Keratinocyte (primary cell): ENCODE results near the gene OTX1. TPM values are rescaled to one million over a fixed set of nuclear protein-coding genes. Genes with fewer than 3 reads are reported as not detected.

Experiments
- DNase-seq: peaks from one replicate; pipeline ENCODE4 v3.0.0-alpha.2; 2011; ENCODE audit warnings: low read depth, missing footprints, low spot score
- FAIRE-seq: peaks from 2 replicates; lab custom pipeline; 2011; peaks lifted over from hg19 to GRCh38; lab: Jason Lieb, UNC
- H2AFZ ChIP-seq: 2 replicates; pipeline ENCODE4 v1.6.0; 2012; ENCODE audit warnings: low read length, control low read depth, inconsistent platforms; ENCODE audit not compliant: control insufficient read depth
- H3K27ac ChIP-seq: 2 replicates; pipeline ENCODE4 v1.5.1; 2011; ENCODE audit warnings: low read length; ENCODE audit not compliant: control insufficient read depth, insufficient read depth
- H3K27me3 ChIP-seq: 3 replicates; pipeline ENCODE4 v1.6.0; 2011; ENCODE audit warnings: low read length; ENCODE audit not compliant: control insufficient read depth, insufficient read depth; ENCODE audit errors: extremely low read depth
- H3K36me3 ChIP-seq, 2 experiments: 2 replicates in 1 of 2; 3 replicates in 1 of 2; pipeline ENCODE4 v1.5.1; 2011; ENCODE audit warnings: low read length in 2 of 2, mild to moderate bottlenecking in 1 of 2; ENCODE audit not compliant: control insufficient read depth in 2 of 2, insufficient read depth in 2 of 2; ENCODE audit errors: extremely low read depth in 1 of 2
- H3K4me1 ChIP-seq: 3 replicates; pipeline ENCODE4 v1.5.1; 2011; ENCODE audit warnings: low read length; ENCODE audit not compliant: control insufficient read depth, insufficient read depth; ENCODE audit errors: extremely low read depth
- H3K4me2 ChIP-seq: 3 replicates; pipeline ENCODE4 v1.6.0; 2011; ENCODE audit warnings: low read depth, low read length; ENCODE audit not compliant: control insufficient read depth, insufficient read depth; ENCODE audit errors: extremely low read depth
- H3K4me3 ChIP-seq, 3 experiments: fragments of 200-600 bp in 1 of 3; sonication (generic) in 1 of 3; 2 replicates in 2 of 3; 3 replicates in 1 of 3; pipeline ENCODE4 v1.5.1; 2011 to 2016; ENCODE audit warnings: low read length in 3 of 3, mild to moderate bottlenecking in 3 of 3, control low read depth in 2 of 3, inconsistent platforms in 1 of 3, low read depth in 1 of 3, mixed read lengths in 1 of 3, mixed run types in 1 of 3, moderate library complexity in 1 of 3; ENCODE audit not compliant: control insufficient read depth in 2 of 3, insufficient read depth in 2 of 3; ENCODE audit errors: extremely low read depth in 1 of 3
- H3K79me2 ChIP-seq: 2 replicates; pipeline ENCODE4 v1.6.0; 2012; ENCODE audit warnings: low read length; ENCODE audit not compliant: control insufficient read depth, insufficient read depth
- H3K9ac ChIP-seq: 3 replicates; pipeline ENCODE4 v1.6.0; 2011; ENCODE audit warnings: low read length; ENCODE audit not compliant: control insufficient read depth, insufficient read depth; ENCODE audit errors: extremely low read depth
- H3K9me1 ChIP-seq: 3 replicates; pipeline ENCODE4 v1.6.0; 2011; ENCODE audit warnings: low read length; ENCODE audit not compliant: control insufficient read depth, insufficient read depth; ENCODE audit errors: extremely low read depth
- H3K9me3 ChIP-seq: 2 replicates; pipeline ENCODE4 v1.5.1; 2012; ENCODE audit warnings: low read depth, low read length; ENCODE audit not compliant: control insufficient read depth
- H4K20me1 ChIP-seq: 3 replicates; pipeline ENCODE4 v1.6.0; 2011; ENCODE audit warnings: low read length; ENCODE audit not compliant: control insufficient read depth, insufficient read depth; ENCODE audit errors: extremely low read depth
- EZH2 ChIP-seq: IDR thresholded peaks from one replicate; pipeline ENCODE4 v1.6.1; 2012; ENCODE audit warnings: inconsistent platforms, mild to moderate bottlenecking, low read length, moderate library complexity
- dilution Hi-C: fragments of 300-500 bp; cut with MboI; formaldehyde crosslinking; loops from one replicate; pipeline ENCODE4 v1.7.0; 2020; ENCODE audit warnings: low sequenced_read_pairs; ENCODE audit not compliant: extremely low pct_ligation_motif_present
- polyA plus RNA-seq, 5 experiments: library from polyadenylated mRNA; depleted of rRNA in 3 of 5; stranded (reverse) in 3 of 5; stranded (forward) in 1 of 5; unstranded in 1 of 5; fragments of >200 nt; gene quantifications; 1 replicate in 1 of 5; 2 replicates in 3 of 5; 3 replicates in 1 of 5; pipeline versions ENCODE4 v1.2.1 to v1.2.3, GENCODE V29; 2011 to 2012; ENCODE audit warnings: missing spikeins in 2 of 5, low read depth in 1 of 5, low replicate concordance in 1 of 5
- TF ChIP-seq, protein P1 (sequence below), 3 experiments: IDR thresholded peaks in 1 of 3; conservative IDR thresholded peaks in 1 of 3; optimal IDR thresholded peaks in 1 of 3; 2 replicates in 2 of 3; 3 replicates in 1 of 3; pipeline versions ENCODE3 to v1.5.1; 2011; ENCODE audit warnings: low read length in 3 of 3, mild to moderate bottlenecking in 3 of 3, moderate library complexity in 2 of 3, control low read depth in 1 of 3, inconsistent platforms in 1 of 3; ENCODE audit not compliant: insufficient read depth in 2 of 3; ENCODE audit errors: extremely low read depth in 1 of 3

The OTX1 gene
- polyA plus RNA-seq, 1 donor (not counting 4 experiments of a cell fraction or from before 2014, with no cell fraction given): 0.28 TPM

DNA sequence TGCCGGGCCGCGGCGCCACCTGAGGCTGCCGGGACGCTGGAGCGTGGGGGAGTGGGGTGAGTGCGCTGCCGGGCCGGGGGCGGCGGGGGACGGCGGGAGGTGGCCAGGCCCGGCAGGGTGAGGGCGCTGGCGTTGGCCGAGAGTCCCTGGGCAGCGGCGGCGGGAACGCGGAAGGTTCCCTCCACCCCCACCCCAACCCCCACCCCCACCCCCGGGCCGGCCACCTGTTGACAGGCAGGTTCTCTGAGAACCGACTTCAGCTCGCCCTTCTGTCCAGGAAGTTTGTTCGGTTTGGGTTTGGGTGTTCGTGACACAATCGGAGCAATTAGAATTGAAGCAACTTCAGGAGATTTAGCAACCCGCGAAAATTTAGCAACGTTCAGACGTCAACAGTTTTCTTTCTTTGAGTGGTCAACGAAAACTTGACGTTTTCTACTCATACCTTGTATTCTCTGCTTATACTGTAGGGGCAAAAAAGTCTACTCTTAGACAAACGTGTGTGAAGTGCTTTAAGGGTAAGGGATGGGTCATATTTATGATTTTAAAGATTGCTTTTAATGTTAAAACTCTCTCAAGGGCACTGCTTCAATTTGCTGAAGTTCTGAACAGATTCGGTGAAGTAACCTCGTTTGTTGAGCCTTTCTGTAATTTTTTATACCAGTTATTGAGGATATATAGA lies 9.3 kb downstream of the OTX1 start:
- TF ChIP-seq EZH2: no peak
- TF ChIP-seq, protein P1, sequence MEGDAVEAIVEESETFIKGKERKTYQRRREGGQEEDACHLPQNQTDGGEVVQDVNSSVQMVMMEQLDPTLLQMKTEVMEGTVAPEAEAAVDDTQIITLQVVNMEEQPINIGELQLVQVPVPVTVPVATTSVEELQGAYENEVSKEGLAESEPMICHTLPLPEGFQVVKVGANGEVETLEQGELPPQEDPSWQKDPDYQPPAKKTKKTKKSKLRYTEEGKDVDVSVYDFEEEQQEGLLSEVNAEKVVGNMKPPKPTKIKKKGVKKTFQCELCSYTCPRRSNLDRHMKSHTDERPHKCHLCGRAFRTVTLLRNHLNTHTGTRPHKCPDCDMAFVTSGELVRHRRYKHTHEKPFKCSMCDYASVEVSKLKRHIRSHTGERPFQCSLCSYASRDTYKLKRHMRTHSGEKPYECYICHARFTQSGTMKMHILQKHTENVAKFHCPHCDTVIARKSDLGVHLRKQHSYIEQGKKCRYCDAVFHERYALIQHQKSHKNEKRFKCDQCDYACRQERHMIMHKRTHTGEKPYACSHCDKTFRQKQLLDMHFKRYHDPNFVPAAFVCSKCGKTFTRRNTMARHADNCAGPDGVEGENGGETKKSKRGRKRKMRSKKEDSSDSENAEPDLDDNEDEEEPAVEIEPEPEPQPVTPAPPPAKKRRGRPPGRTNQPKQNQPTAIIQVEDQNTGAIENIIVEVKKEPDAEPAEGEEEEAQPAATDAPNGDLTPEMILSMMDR (optimal IDR thresholded peaks at IDR 0.05 in 1 of 3, IDR thresholded peaks at IDR 0.05 in 1 of 3, conservative IDR thresholded peaks at IDR 0.05 in 1 of 3; ENCODE audit: extremely low read depth in 1 of 3, insufficient read depth in 2 of 3, low read length in 3 of 3): no peak
- dilution Hi-C loops: no loop called here
- no peak overlapping the region for H3K27ac ChIP-seq

DNA sequence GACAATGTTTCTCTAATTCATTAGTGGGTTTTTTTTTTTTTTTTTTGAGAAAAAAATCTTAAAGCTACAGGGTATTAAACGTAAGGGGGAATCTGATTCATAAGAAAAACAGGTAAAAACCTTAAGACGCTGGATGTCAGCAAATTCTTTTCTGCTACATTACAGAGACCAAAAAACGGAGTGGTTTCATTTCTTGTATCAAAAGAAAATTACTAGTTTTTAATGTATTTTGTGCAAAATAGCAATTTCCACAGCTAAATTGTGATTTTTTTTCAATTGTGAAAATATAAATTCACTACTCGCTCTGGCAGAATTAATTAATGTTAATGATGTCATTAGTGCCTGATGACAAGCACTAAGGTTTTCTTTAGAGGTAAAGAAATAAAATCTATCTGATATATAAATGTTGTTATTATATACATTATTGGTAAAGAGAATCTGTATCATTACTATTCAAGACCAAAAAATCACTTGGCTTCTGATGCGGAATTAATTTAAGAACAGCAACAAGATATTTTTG lies 9.9 kb downstream of the OTX1 start:
- DNase-seq (no peak), FAIRE-seq (no peak)
- no peak for TF ChIP-seq EZH2
- TF ChIP-seq, protein P1 (optimal IDR thresholded peaks at IDR 0.05 in 1 of 3, IDR thresholded peaks at IDR 0.05 in 1 of 3, conservative IDR thresholded peaks at IDR 0.05 in 1 of 3; ENCODE audit: extremely low read depth in 1 of 3, insufficient read depth in 2 of 3, low read length in 3 of 3): no peak
- H3K4me1 ChIP-seq: peaks cover 2% of the 10 kb centered on the region
- H3K27me3 ChIP-seq: no peaks in the 10 kb centered on the region
- peaks cover 7 to 10% of the 10 kb centered on the region in 2 experiments for H3K36me3 ChIP-seq
- peak overlapping the region; percentile 93 for H3K4me2 ChIP-seq
- H3K9me3 ChIP-seq: peaks cover 2% of the 10 kb centered on the region
- no peak overlapping the region for H3K27ac ChIP-seq
- H3K9ac ChIP-seq: no peak overlapping the region
- H2AFZ ChIP-seq: no peak overlapping the region
- peak overlapping the region in 2 of 3 experiments; percentile 48 to 70 for H3K4me3 ChIP-seq
- H3K79me2 ChIP-seq: no peaks in the 10 kb centered on the region
- H4K20me1 ChIP-seq: no peaks in the 10 kb centered on the region
- H3K9me1 ChIP-seq: no peaks in the 10 kb centered on the region
- dilution Hi-C loops: no loop called here

More for the DNA sequence above, 9.3 kb downstream of the OTX1 start:
- Histone ChIP-seq H4K20me1 (no peaks in the 10 kb centered on the region), H3K27me3 (no peaks in the 10 kb centered on the region), H3K36me3 (peaks cover 7 to 11% of the 10 kb centered on the region in 2 experiments), H3K9ac (peak overlapping the region; percentile 52), H3K9me1 (no peaks in the 10 kb centered on the region), H3K9me3 (peaks cover 2% of the 10 kb centered on the region), H3K79me2 (no peaks in the 10 kb centered on the region), H3K4me2 (peak overlapping the region; percentile 93), H3K4me3 (peak overlapping the region; percentile 16 to 70 (median 48)), H3K4me1 (peaks cover 2% of the 10 kb centered on the region), H2AFZ (peak overlapping the region; percentile 67)
- FAIRE-seq (no peak), DNase-seq (no peak)
